ENCODE data around the gene C1QTNF6. TPM values are rescaled to one million over a fixed set of nuclear protein-coding genes. Genes with fewer than 3 reads are reported as not detected.

Gene C1QTNF6
- polyA plus RNA-seq, 2 donors = 1.3 to 4.9 TPM

DNA sequence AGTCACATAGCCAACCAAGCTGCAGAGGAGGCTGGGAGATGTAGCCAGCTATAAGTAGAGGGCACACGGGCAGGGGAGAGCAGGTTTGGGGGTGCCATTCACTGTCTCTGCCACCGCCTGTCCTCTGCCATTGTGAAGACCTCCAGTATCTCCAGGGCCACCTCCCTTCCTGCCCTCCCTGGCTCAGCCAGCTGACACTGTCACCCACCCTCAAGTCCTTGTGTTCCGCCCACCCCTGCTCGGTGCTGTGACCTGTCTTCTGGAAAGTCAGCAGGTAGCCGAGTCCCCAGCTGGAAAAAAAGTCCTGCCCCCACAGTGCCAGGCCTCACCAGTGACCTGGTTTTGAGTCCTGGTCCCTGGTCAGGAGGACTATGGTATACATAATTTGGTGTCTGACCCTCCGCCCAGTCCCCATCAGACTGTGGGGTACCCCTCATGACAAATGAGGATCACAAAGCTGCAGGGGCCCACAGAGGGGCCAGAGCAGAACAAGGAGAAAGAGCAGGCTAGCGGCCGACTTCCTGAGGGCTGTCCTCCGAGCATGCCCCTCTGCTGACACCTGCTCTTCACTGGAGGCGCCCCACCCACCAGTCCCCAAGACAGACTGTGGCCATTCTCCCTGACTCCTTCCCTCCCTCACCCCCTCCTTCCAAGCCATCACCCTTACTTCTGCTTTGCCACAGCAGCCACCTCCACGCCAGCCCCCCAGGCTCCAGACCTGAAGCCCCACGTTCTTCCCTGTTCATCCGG lies 31.2 kb downstream of the C1QTNF6 start:
- Histone ChIP-seq H3K4me3 (ENCODE audit: low read depth in 1 of 2, low read length in 2 of 2) (no peak overlapping the region), H3K36me3 (ENCODE audit: control insufficient read depth in 2 of 2, insufficient read depth in 2 of 2, low read length in 1 of 2) (no peaks in the 10 kb centered on the region), H3K4me1 (ENCODE audit: control insufficient read depth in 2 of 2, insufficient read depth in 2 of 2, low read length in 1 of 2) (no peaks in the 10 kb centered on the region), H3K27me3 (ENCODE audit: control insufficient read depth in 1 of 2, insufficient read depth in 2 of 2, low read length in 2 of 2) (no peaks in the 10 kb centered on the region), H3K27ac (ENCODE audit: low read depth in 2 of 2, low read length in 1 of 2) (no peak overlapping the region), H3K9me3 (ENCODE audit: control insufficient read depth in 2 of 2, insufficient read depth in 1 of 2, low read depth in 1 of 2, low read length in 1 of 2) (no peaks in the 10 kb centered on the region)
- WGBS, 2 donors = 84 to 85% methylated on average over 13 of the region's 13 CpGs

DNA sequence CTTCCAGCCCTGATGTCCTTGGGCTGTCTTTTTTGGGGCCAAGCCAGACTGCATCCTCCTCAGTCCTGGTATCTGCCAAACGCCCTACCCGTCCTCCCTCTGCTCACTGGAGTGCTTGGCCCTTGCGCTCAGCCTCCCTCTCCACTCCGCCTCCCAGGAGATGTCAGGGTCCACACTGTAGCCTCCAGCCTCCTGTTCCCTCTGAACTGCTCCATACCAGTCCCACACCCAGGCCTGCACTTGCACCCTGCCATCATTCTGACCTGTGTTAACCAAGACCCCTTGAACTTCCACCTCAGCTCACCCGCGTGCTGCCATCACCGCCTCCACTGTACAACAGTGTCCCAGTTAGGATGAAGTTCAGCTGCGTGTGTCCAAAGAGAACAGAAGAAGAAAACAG lies 32.1 kb downstream of the C1QTNF6 start:
- no peak overlapping the region for H3K4me3 ChIP-seq (ENCODE audit: low read depth in 1 of 2, low read length in 2 of 2)
- no peaks in the 10 kb centered on the region for H3K36me3 ChIP-seq (ENCODE audit: control insufficient read depth in 2 of 2, insufficient read depth in 2 of 2, low read length in 1 of 2)
- no peak overlapping the region for H3K27ac ChIP-seq (ENCODE audit: low read depth in 2 of 2, low read length in 1 of 2)
- no peaks in the 10 kb centered on the region for H3K27me3 ChIP-seq (ENCODE audit: control insufficient read depth in 1 of 2, insufficient read depth in 2 of 2, low read length in 2 of 2)
- WGBS, 2 donors = 97 to 98% methylated on average over 8 of the region's 8 CpGs
- H3K4me1 ChIP-seq (ENCODE audit: control insufficient read depth in 2 of 2, insufficient read depth in 2 of 2, low read length in 1 of 2) = no peaks in the 10 kb centered on the region
- no peaks in the 10 kb centered on the region for H3K9me3 ChIP-seq (ENCODE audit: control insufficient read depth in 2 of 2, insufficient read depth in 1 of 2, low read depth in 1 of 2, low read length in 1 of 2)

DNA sequence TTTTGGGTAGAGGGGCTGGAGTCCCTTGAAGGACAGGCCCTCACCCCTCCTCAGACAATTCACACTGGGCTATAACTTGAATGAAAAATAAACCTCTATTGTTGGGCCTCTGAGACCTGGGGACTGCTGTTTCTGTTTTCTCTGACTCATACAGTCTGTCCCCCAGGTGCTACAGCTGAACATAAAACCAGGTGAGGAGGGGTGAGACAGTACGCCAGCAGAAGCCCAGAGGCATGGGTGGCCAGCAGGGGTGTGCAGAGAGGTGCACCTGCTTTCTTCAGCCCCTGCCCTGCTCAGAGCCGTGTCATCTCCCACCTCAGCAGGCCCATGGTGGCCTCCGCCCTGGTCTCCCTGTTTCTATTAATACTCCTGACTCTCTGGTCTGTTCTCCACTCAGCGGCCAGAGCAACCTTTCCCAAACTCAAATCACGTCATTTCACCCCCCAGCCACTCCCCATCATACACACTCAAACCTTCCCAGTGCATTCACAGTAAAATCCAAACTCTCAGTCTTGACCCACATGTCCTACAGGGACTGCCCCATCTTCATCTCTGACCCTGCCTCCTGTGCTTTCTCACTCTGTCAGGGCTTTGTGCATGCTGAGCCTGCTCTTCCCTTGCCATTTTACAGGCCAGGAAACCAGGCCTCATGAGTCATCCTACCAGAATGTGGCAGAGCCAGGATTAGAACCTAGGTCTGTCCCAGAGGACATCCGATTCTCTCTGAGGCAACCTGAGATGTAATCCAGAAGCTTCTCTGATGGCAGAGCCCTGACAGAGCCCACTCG lies 32.9 kb downstream of the C1QTNF6 start:
- H3K27ac ChIP-seq (ENCODE audit: low read depth in 2 of 2, low read length in 1 of 2) = no peak overlapping the region
- H3K36me3 ChIP-seq (ENCODE audit: control insufficient read depth in 2 of 2, insufficient read depth in 2 of 2, low read length in 1 of 2) = no peaks in the 10 kb centered on the region
- 78 to 85% methylated on average over 7 of the region's 7 CpGs for WGBS, 2 donors
- H3K27me3 ChIP-seq (ENCODE audit: control insufficient read depth in 1 of 2, insufficient read depth in 2 of 2, low read length in 2 of 2) = no peaks in the 10 kb centered on the region
- no peak overlapping the region for H3K4me3 ChIP-seq (ENCODE audit: low read depth in 1 of 2, low read length in 2 of 2)
- H3K4me1 ChIP-seq (ENCODE audit: control insufficient read depth in 2 of 2, insufficient read depth in 2 of 2, low read length in 1 of 2) = no peaks in the 10 kb centered on the region
- H3K9me3 ChIP-seq (ENCODE audit: control insufficient read depth in 2 of 2, insufficient read depth in 1 of 2, low read depth in 1 of 2, low read length in 1 of 2) = peaks cover 0 to under 1% of the 10 kb centered on the region in 2 donors

DNA sequence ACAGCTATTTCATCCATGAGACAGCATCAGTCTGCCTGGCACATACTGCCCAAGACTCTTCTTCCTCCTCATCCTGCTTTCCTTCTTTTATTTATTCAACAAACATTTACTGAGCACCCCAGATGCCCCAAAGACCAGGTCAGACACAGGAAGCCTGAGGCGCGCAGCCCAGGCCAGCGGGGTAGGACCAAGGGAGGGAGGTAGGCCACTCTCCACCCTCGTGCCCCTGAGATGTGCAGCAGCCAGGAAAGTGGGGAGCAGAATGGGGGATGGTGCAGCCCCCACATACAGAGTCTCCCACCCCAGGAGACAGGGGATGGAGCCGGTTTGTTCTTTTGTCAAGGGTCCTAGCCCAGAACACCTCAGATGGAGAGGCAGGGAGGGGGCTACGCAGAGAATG lies 34.1 kb downstream of the C1QTNF6 start:
- Histone ChIP-seq H3K27me3 (ENCODE audit: control insufficient read depth in 1 of 2, insufficient read depth in 2 of 2, low read length in 2 of 2) (no peaks in the 10 kb centered on the region), H3K9me3 (ENCODE audit: control insufficient read depth in 2 of 2, insufficient read depth in 1 of 2, low read depth in 1 of 2, low read length in 1 of 2) (peaks cover 0 to 2% of the 10 kb centered on the region in 2 donors), H3K4me3 (ENCODE audit: low read depth in 1 of 2, low read length in 2 of 2) (no peak overlapping the region), H3K4me1 (ENCODE audit: control insufficient read depth in 2 of 2, insufficient read depth in 2 of 2, low read length in 1 of 2) (no peaks in the 10 kb centered on the region), H3K27ac (ENCODE audit: low read depth in 2 of 2, low read length in 1 of 2) (no peak overlapping the region), H3K36me3 (ENCODE audit: control insufficient read depth in 2 of 2, insufficient read depth in 2 of 2, low read length in 1 of 2) (no peaks in the 10 kb centered on the region)
- 87 to 93% methylated on average over 6 of the region's 6 CpGs for WGBS, 2 donors

DNA sequence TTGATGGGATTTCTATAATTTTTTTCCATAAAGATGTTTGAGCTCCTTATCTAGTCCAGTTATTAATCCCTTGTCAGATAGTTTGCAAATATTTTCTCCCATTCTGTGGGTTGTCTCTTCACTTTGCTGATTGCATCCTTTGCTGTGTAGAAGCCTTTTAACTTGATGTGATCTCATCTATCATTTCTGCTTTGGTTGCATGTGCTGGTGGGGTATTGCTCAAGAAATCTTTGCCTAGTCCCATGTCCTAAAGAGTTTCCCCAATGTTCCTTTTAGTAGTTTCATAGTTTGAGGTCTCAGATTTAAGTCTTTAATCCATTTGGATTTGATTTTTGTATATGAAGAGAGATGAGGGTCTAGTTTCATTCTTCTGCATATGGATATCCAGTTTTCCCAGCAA lies 36.6 kb downstream of the C1QTNF6 start:
- no peak overlapping the region for H3K4me3 ChIP-seq (ENCODE audit: low read depth in 1 of 2, low read length in 2 of 2)
- H3K27ac ChIP-seq (ENCODE audit: low read depth in 2 of 2, low read length in 1 of 2) = no peak overlapping the region
- no peaks in the 10 kb centered on the region for H3K27me3 ChIP-seq (ENCODE audit: control insufficient read depth in 1 of 2, insufficient read depth in 2 of 2, low read length in 2 of 2)
- peaks cover 0 to 2% of the 10 kb centered on the region in 2 donors for H3K9me3 ChIP-seq (ENCODE audit: control insufficient read depth in 2 of 2, insufficient read depth in 1 of 2, low read depth in 1 of 2, low read length in 1 of 2)
- H3K36me3 ChIP-seq (ENCODE audit: control insufficient read depth in 2 of 2, insufficient read depth in 2 of 2, low read length in 1 of 2) = no peaks in the 10 kb centered on the region
- peaks cover 0 to 2% of the 10 kb centered on the region in 2 donors for H3K4me1 ChIP-seq (ENCODE audit: control insufficient read depth in 2 of 2, insufficient read depth in 2 of 2, low read length in 1 of 2)

DNA sequence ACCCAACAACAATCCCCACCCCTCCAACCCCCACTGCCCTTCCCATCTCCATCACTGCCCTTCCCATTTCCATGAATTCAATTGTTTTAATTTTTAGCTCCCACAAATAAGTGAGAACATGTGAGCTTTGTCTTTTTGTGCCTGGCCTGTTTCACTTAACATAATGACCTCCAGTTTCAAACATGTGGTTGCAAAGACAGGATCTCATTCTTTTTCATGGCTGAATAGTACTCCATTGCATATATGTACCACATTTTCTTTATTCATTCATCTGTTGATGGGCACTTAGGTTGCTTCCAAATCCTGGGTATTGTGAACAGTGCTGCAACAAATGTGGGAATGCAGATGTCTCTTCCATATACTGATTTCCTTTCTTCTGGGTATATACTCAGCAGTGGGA lies 37.3 kb downstream of the C1QTNF6 start:
- H3K4me1 ChIP-seq (ENCODE audit: control insufficient read depth in 2 of 2, insufficient read depth in 2 of 2, low read length in 1 of 2) = peaks cover 0 to 9% of the 10 kb centered on the region in 2 donors
- peaks cover 0 to 2% of the 10 kb centered on the region in 2 donors for H3K9me3 ChIP-seq (ENCODE audit: control insufficient read depth in 2 of 2, insufficient read depth in 1 of 2, low read depth in 1 of 2, low read length in 1 of 2)
- no peak overlapping the region for H3K4me3 ChIP-seq (ENCODE audit: low read depth in 1 of 2, low read length in 2 of 2)
- H3K36me3 ChIP-seq (ENCODE audit: control insufficient read depth in 2 of 2, insufficient read depth in 2 of 2, low read length in 1 of 2) = no peaks in the 10 kb centered on the region
- no peaks in the 10 kb centered on the region for H3K27me3 ChIP-seq (ENCODE audit: control insufficient read depth in 1 of 2, insufficient read depth in 2 of 2, low read length in 2 of 2)
- no peak overlapping the region for H3K27ac ChIP-seq (ENCODE audit: low read depth in 2 of 2, low read length in 1 of 2)

DNA sequence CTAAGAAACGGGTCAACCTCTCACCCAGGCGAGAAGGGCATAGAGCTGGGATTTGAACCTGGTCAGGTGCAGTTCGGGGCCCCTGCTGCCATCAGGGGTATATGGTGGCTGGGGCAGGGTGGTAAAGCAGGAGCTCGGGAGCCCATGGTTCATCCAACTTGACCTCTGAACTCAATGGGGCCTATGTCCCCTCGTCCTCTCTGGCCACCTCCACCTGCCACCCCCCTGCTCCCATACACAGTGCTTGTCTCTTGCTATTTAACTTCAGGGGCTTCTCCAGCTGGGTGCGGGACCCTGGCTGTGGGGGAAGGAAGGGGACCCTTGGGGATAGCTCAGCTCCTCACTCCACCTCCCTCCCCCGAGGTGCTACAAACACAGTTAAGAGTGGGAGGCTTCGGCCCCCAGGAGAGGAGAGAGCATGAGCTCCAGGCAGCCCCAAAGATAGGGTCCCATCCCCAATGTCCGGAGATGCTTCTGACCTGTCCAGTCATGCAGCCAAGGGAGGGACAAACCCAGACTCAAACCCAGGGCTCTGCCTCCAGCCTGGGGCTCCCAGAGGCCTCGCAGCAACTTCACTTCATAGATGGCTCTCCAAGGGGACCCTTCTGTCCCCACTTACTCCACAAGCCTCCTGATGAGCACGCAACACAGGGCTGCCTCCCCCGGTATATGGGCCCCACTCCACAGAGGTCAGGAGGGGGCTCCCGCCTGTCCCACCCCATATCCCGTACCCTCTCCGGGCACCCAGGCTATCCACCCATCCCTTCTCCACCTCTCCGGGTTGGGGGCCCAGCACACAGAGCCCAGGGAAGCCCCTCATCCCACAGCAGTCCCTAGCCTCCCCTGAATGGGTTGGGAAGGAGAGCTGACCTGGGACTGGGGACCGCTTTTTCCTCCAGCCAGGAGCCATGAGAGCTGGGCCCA lies 39.0 kb downstream of the C1QTNF6 start:
- WGBS, 2 donors = 72 to 79% methylated on average over 15 to 17 of the region's 17 CpGs
- Histone ChIP-seq H3K4me3 (ENCODE audit: low read depth in 1 of 2, low read length in 2 of 2) (peak overlapping the region; percentile 5 to 13), H3K27me3 (ENCODE audit: control insufficient read depth in 1 of 2, insufficient read depth in 2 of 2, low read length in 2 of 2) (no peaks in the 10 kb centered on the region), H3K27ac (ENCODE audit: low read depth in 2 of 2, low read length in 1 of 2) (peak overlapping the region; percentile 1 to 26), H3K4me1 (ENCODE audit: control insufficient read depth in 2 of 2, insufficient read depth in 2 of 2, low read length in 1 of 2) (peaks cover 0 to 13% of the 10 kb centered on the region in 2 donors), H3K36me3 (ENCODE audit: control insufficient read depth in 2 of 2, insufficient read depth in 2 of 2, low read length in 1 of 2) (no peaks in the 10 kb centered on the region), H3K9me3 (ENCODE audit: control insufficient read depth in 2 of 2, insufficient read depth in 1 of 2, low read depth in 1 of 2, low read length in 1 of 2) (peaks cover 0 to 2% of the 10 kb centered on the region in 2 donors)

DNA sequence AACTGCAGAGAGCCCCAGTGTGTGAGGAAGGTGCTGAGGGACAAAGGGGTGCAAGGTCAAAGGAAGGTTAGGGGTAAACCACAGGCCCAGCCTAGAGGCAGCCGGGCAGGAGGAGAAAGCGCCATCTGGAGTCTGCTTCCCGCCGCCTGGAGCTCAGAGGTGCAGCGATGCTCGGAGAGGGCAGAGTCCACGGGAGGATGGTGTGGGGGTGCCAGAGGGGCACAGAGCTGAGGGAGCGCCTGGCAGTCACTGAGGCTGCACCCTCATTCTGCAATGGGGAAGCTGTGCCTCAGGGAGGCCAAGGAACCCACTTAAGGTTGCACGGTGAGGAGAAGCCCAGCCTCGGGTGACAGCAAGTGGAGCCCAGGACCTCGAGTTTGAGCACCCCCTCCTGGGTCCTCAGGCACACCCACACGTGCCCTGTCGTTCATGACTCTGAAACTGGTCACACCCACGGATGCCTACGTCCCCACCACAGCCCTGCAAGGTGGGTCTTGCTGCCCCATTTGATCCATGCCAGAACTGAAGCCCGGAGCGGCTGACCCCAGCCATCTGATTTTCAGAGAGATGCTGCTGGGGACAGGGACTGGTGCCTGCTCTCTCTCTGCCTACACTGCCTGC lies 39.9 kb downstream of the C1QTNF6 start:
- H3K9me3 ChIP-seq (ENCODE audit: control insufficient read depth in 2 of 2, insufficient read depth in 1 of 2, low read depth in 1 of 2, low read length in 1 of 2) = peaks cover 0 to 2% of the 10 kb centered on the region in 2 donors
- H3K4me3 ChIP-seq (ENCODE audit: low read depth in 1 of 2, low read length in 2 of 2) = peak overlapping the region; percentile 5 to 13
- no peaks in the 10 kb centered on the region for H3K27me3 ChIP-seq (ENCODE audit: control insufficient read depth in 1 of 2, insufficient read depth in 2 of 2, low read length in 2 of 2)
- H3K27ac ChIP-seq (ENCODE audit: low read depth in 2 of 2, low read length in 1 of 2) = no peak overlapping the region
- H3K36me3 ChIP-seq (ENCODE audit: control insufficient read depth in 2 of 2, insufficient read depth in 2 of 2, low read length in 1 of 2) = no peaks in the 10 kb centered on the region
- 53 to 59% methylated on average over 16 to 17 of the region's 17 CpGs for WGBS, 2 donors
- H3K4me1 ChIP-seq (ENCODE audit: control insufficient read depth in 2 of 2, insufficient read depth in 2 of 2, low read length in 1 of 2) = peaks cover 3 to 15% of the 10 kb centered on the region in 2 donors
